Chondrocyte (in vitro differentiated cells): ENCODE measurements around the gene DFFB. TPM values are rescaled to one million over a fixed set of nuclear protein-coding genes. Genes with fewer than 3 reads are reported as not detected.

ENCODE experiments used
- DNase-seq: peaks from one replicate; pipeline ENCODE4 v3.0.0; 2021; ENCODE audit warnings: mixed read lengths, low spot score
- H3K27ac Mint-ChIP-seq: one replicate; pipeline ENCODE4 v1.8.0; 2021; ENCODE audit warnings: mild to moderate bottlenecking, moderate library complexity, mixed read lengths; ENCODE audit not compliant: unreplicated experiment
- H3K27me3 Mint-ChIP-seq: 2 replicates; pipeline ENCODE4 v1.8.0; 2021; ENCODE audit warnings: low read depth, mixed read lengths
- H3K36me3 Mint-ChIP-seq: 2 replicates; pipeline ENCODE4 v1.8.0; 2021; ENCODE audit warnings: low read depth, mixed read lengths
- H3K4me1 Mint-ChIP-seq: 2 replicates; pipeline ENCODE4 v1.8.0; 2021; ENCODE audit warnings: low read depth, mild to moderate bottlenecking, mixed read lengths
- H3K4me3 Mint-ChIP-seq: one replicate; pipeline ENCODE4 v1.8.0; 2021; ENCODE audit warnings: mild to moderate bottlenecking, moderate library complexity, mixed read lengths; ENCODE audit not compliant: unreplicated experiment
- H3K9me3 Mint-ChIP-seq: 2 replicates; pipeline ENCODE4 v1.8.0; 2021; ENCODE audit warnings: low read depth, mixed read lengths
- total RNA-seq: library from RNA; stranded (reverse); gene quantifications from 3 replicates; pipeline ENCODE4 v1.2.1, GENCODE V29; 2021
- TF ChIP-seq, protein P1 (sequence below): fragments of 200-600 bp; sonication (generic); IDR thresholded peaks from 2 replicates; pipeline ENCODE4 v1.5.0; 2021; ENCODE audit warnings: antibody characterized with exemption, mild to moderate bottlenecking, moderate library complexity

DFFB gene
- total RNA-seq, 1 donor from 2014 or later, result 8.2 TPM

DNA sequence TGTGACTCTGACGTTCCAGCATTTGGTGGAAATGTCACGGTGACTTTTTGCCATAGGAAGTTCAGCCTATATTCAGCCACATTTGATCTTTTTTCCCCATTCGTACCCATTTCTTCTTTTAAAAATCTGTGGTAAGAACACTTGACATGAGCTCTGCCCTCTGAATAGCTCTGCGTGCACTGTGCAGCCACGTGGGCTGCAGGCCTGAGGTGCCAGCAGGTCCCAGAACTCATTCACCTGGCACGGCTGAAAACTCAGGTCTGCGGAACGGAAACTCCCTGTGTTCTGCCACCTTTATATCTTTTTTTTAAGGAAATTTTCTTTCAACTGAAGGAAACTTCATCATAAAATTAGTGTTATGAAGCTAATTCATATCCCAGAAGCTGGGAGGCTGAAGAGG is 28.9 kb upstream of the DFFB start:
- peak; percentile 49 for DNase-seq
- no peaks in the 10 kb centered on the region for H3K9me3 Mint-ChIP-seq
- H3K4me3 Mint-ChIP-seq, result no peak overlapping the region
- peaks cover 42% of the 10 kb centered on the region for H3K36me3 Mint-ChIP-seq
- no peak overlapping the region for H3K27ac Mint-ChIP-seq
- TF ChIP-seq, protein P1, sequence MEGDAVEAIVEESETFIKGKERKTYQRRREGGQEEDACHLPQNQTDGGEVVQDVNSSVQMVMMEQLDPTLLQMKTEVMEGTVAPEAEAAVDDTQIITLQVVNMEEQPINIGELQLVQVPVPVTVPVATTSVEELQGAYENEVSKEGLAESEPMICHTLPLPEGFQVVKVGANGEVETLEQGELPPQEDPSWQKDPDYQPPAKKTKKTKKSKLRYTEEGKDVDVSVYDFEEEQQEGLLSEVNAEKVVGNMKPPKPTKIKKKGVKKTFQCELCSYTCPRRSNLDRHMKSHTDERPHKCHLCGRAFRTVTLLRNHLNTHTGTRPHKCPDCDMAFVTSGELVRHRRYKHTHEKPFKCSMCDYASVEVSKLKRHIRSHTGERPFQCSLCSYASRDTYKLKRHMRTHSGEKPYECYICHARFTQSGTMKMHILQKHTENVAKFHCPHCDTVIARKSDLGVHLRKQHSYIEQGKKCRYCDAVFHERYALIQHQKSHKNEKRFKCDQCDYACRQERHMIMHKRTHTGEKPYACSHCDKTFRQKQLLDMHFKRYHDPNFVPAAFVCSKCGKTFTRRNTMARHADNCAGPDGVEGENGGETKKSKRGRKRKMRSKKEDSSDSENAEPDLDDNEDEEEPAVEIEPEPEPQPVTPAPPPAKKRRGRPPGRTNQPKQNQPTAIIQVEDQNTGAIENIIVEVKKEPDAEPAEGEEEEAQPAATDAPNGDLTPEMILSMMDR, result no peak
- no peaks in the 10 kb centered on the region for H3K27me3 Mint-ChIP-seq
- no peaks in the 10 kb centered on the region for H3K4me1 Mint-ChIP-seq

DNA sequence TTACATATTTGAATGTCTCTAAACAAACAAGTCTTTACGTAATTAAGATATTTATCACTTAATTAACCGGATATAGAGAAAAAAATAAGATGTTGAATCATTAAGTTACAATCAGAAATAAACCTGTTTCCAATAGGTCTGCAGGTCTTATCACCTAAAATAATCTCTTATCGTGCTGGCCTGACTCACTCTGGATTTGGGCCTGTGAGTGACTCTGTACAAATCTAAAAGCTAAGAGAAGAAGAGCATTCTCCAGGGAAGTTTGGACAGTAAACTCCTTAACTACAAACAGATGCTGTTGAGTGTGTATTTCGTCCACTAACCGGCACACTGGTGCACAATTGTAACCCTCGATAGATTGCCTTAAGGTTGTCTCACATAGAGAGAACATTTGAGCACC is 25.6 kb upstream of the DFFB start:
- Mint-ChIP-seq H3K4me1 (no peaks in the 10 kb centered on the region), H3K27me3 (no peaks in the 10 kb centered on the region), H3K4me3 (no peak overlapping the region), H3K9me3 (no peaks in the 10 kb centered on the region), H3K36me3 (peaks cover 41% of the 10 kb centered on the region), H3K27ac (no peak overlapping the region)
- DNase-seq, result no peak
- TF ChIP-seq, protein P1, result no peak

DNA sequence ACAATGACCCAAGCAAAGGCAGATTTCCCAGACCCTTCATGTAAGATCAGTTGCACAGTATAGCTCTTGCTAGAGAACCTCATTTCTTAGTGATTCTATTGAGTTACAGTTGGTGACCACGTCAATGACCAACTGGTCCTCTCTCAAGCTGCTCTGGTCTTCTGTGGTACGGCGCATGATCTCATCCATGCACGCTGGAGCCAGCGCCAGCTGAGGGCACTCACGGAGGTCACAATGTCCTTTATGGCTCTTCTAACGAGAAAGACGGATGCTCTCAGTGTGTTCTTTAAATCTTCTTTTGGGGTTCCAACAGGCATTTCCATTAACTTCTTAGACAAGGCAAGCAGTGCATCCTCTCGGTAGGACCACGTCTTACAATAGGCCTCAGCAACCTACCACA is 22.6 kb upstream of the DFFB start:
- no peaks in the 10 kb centered on the region for H3K4me1 Mint-ChIP-seq
- peaks cover 55% of the 10 kb centered on the region for H3K36me3 Mint-ChIP-seq
- H3K27me3 Mint-ChIP-seq, result no peaks in the 10 kb centered on the region
- TF ChIP-seq, protein P1, result no peak
- H3K9me3 Mint-ChIP-seq, result no peaks in the 10 kb centered on the region
- H3K4me3 Mint-ChIP-seq, result no peak overlapping the region
- H3K27ac Mint-ChIP-seq, result no peak overlapping the region
- no peak for DNase-seq

DNA sequence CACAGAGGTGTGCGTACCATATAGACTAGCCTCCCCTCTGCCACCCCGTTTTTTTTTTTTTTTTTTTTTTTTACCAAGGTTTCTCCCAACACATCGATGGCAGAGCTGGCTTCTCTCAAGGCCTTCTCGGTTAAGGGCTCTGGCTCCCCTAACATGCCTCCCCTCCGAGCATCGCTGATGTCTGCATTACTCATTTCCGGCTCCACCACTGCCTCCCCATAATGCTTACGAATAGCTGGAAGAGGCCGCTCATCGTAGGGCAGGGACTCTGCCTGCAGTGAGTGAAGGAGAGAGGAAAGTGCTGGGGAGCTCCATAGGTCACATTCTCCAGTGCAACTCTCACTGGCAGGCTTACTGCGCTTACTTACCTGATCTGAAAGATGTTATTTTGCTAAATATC is 20.9 kb upstream of the DFFB start:
- no peak overlapping the region for H3K27ac Mint-ChIP-seq
- no peak overlapping the region for H3K4me3 Mint-ChIP-seq
- H3K27me3 Mint-ChIP-seq, result no peaks in the 10 kb centered on the region
- no peaks in the 10 kb centered on the region for H3K9me3 Mint-ChIP-seq
- TF ChIP-seq, protein P1, result no peak
- no peaks in the 10 kb centered on the region for H3K4me1 Mint-ChIP-seq
- DNase-seq, result no peak
- peaks cover 52% of the 10 kb centered on the region for H3K36me3 Mint-ChIP-seq

DNA sequence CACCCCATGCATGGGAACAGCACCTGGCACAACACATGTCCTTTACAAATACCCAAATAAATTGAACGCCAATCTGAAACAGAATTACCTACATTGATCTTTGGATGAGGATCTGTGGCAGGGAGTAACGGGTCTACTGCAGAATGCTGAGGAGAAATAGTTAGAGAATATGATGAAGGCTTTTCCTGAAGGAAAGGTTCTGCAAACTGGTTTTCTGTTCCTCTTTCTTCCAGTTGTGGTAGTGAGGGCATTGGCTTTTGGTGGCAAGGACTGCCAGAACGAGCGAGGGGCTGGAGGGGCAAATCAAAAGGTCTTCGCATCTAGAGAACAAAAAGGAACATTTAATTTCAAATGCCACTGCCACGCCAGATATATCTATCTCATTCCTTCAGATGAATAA is 20.1 kb upstream of the DFFB start:
- no peak for DNase-seq
- TF ChIP-seq, protein P1, result no peak
- Mint-ChIP-seq H3K4me3 (no peak overlapping the region), H3K36me3 (peaks cover 51% of the 10 kb centered on the region), H3K4me1 (no peaks in the 10 kb centered on the region), H3K27me3 (no peaks in the 10 kb centered on the region), H3K9me3 (no peaks in the 10 kb centered on the region), H3K27ac (no peak overlapping the region)
